ENCODE data around the gene TMEM131. TPM values are rescaled to one million over a fixed set of nuclear protein-coding genes. Genes with fewer than 3 reads are reported as not detected.

Gene TMEM131
- total and polyA plus RNA-seq, 10 of the 15 experiments (the other 5 are each of a cell fraction or from before 2014, with no cell fraction given) = 6.0 to 48.2 (median 23.2) TPM

DNA sequence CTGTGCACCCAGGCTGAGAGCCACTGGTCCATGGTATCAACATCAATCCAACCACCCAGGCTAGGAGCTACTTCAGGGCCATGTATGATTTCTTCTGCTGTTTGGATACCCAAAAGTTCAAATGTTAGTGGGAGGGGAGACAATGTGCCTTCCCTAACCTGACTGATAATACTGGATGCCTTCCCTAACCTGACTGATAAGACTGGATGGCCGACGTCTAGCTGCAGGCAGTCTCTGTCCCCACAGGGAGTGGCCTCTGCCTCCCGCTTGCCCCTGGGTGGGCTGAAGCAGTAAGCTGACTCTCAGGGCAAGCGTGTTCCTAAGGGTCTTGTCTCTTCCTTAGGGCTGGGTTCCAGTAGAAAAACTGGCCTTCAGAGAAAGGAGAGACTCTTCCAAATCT, 216.6 kb downstream of the TMEM131 start (continued):
- TF ChIP-seq, protein P1, sequence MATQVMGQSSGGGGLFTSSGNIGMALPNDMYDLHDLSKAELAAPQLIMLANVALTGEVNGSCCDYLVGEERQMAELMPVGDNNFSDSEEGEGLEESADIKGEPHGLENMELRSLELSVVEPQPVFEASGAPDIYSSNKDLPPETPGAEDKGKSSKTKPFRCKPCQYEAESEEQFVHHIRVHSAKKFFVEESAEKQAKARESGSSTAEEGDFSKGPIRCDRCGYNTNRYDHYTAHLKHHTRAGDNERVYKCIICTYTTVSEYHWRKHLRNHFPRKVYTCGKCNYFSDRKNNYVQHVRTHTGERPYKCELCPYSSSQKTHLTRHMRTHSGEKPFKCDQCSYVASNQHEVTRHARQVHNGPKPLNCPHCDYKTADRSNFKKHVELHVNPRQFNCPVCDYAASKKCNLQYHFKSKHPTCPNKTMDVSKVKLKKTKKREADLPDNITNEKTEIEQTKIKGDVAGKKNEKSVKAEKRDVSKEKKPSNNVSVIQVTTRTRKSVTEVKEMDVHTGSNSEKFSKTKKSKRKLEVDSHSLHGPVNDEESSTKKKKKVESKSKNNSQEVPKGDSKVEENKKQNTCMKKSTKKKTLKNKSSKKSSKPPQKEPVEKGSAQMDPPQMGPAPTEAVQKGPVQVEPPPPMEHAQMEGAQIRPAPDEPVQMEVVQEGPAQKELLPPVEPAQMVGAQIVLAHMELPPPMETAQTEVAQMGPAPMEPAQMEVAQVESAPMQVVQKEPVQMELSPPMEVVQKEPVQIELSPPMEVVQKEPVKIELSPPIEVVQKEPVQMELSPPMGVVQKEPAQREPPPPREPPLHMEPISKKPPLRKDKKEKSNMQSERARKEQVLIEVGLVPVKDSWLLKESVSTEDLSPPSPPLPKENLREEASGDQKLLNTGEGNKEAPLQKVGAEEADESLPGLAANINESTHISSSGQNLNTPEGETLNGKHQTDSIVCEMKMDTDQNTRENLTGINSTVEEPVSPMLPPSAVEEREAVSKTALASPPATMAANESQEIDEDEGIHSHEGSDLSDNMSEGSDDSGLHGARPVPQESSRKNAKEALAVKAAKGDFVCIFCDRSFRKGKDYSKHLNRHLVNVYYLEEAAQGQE (IDR thresholded peaks at IDR 0.05; ENCODE audit: low read depth, low read length) = no peak

DNA sequence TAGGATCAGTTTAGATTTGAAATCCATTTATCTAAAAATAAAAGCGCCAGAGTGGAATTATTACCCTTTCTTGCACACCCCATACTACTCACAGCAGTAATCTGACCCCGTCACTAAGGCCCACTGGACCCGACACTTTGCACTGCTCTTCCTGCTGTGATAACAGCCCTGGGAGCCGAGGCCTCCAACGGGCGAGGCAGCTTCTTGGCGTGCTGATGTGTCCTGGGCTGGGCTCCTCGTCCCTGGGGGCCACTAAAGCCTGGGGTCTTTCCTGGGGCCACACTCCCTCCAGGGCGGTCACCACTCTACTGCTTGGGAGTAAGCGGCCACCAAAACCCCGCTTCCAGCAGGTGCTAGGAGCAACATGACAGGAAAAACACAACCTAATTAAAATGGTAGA, 220.7 kb downstream of the TMEM131 start:
- Histone ChIP-seq H3K79me2 (ENCODE audit: control insufficient read depth, insufficient read depth, low read length) (no peaks in the 10 kb centered on the region), H3K4me3 (no peak overlapping the region), H4K20me1 (ENCODE audit: control insufficient read depth, insufficient read depth) (no peaks in the 10 kb centered on the region), H3K27ac (ENCODE audit: control insufficient read depth, insufficient read depth) (no peak overlapping the region), H3K9me3 (replicated peaks; ENCODE audit: control insufficient read depth, insufficient read depth, low read length) (no peaks in the 10 kb centered on the region), H3K9ac (ENCODE audit: control insufficient read depth, insufficient read depth, low read length) (no peak overlapping the region), H3K27me3 (replicated peaks in 1 of 2; ENCODE audit: control insufficient read depth in 2 of 2, insufficient read depth in 2 of 2, low read length in 1 of 2) (no peaks in the 10 kb centered on the region), H3K36me3 (ENCODE audit: control insufficient read depth in 2 of 2, insufficient read depth in 2 of 2, low read length in 1 of 2) (peaks cover 9 to 11% of the 10 kb centered on the region in 2 experiments), H3K4me2 (ENCODE audit: control insufficient read depth, insufficient read depth) (no peak overlapping the region), H3K4me1 (ENCODE audit: control insufficient read depth, insufficient read depth, low read length) (no peaks in the 10 kb centered on the region), H2AFZ (ENCODE audit: control insufficient read depth, low read depth, low read length) (no peak overlapping the region)
- ATAC-seq (no peak), DNase-seq (ENCODE audit: low read depth, low spot score) (no peak), FAIRE-seq (no peak)
- ChIA-PET CTCF (interaction anchor here (0.5 to 1.7 kb wide), 3 partner anchors 7 to 610 kb away, joined by 3 to 5 read pairs (median 3); no protein-coding TSS in a partner anchor), RAD21 (ENCODE audit: unreplicated experiment) (no interaction called here), POLR2A (no interaction called here), SMC1A (ENCODE audit: uncharacterized antibody, unreplicated experiment) (no interaction called here)
- intact Hi-C loops (cut with micrococcal nuclease; ENCODE audit: unreplicated experiment) (no loop called here), in situ Hi-C loops (cut with MboI) (no loop called here)
- no TSS peak for BruUV-seq (replicated peaks)
- 98% methylated on average over 11 of the region's 11 CpGs for WGBS (ENCODE audit: insufficient coverage, insufficient replicate concordance, low lambda C conversion rate, missing lambda C conversion rate)
- no peak for TF ChIP-seq ZNF384 (IDR thresholded peaks at IDR 0.05; ENCODE audit: borderline replicate concordance, low read depth, low read length)
- TF ChIP-seq YBX1 (IDR thresholded peaks at IDR 0.05) = no peak
- TF ChIP-seq, protein P2, sequence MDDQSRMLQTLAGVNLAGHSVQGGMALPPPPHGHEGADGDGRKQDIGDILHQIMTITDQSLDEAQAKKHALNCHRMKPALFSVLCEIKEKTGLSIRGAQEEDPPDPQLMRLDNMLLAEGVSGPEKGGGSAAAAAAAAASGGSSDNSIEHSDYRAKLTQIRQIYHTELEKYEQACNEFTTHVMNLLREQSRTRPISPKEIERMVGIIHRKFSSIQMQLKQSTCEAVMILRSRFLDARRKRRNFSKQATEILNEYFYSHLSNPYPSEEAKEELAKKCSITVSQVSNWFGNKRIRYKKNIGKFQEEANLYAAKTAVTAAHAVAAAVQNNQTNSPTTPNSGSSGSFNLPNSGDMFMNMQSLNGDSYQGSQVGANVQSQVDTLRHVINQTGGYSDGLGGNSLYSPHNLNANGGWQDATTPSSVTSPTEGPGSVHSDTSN (IDR thresholded peaks at IDR 0.05; ENCODE audit: insufficient replicate concordance, low read depth, low read length) = no peak
- TF ChIP-seq IKZF1 (conservative IDR thresholded peaks at IDR 0.05) = no peak
- no peak for TF ChIP-seq SMC3 (IDR thresholded peaks at IDR 0.05; ENCODE audit: borderline replicate concordance, low read length)
- TF ChIP-seq, protein P1 (IDR thresholded peaks at IDR 0.05; ENCODE audit: low read depth, low read length) = no peak
- no peak for TF ChIP-seq EZH2 (IDR thresholded peaks at IDR 0.05; ENCODE audit: borderline replicate concordance, control insufficient read depth, low read depth, low read length)
- no peak for TF ChIP-seq BRCA1 (IDR thresholded peaks at IDR 0.05; ENCODE audit: low read depth, low read length)
- no peak for TF ChIP-seq CBX3 (IDR thresholded peaks at IDR 0.05; ENCODE audit: borderline replicate concordance, low read depth)
- TF ChIP-seq MTA3 (IDR thresholded peaks at IDR 0.05; ENCODE audit: borderline replicate concordance, low read length) = no peak
- TF ChIP-seq, protein P3, sequence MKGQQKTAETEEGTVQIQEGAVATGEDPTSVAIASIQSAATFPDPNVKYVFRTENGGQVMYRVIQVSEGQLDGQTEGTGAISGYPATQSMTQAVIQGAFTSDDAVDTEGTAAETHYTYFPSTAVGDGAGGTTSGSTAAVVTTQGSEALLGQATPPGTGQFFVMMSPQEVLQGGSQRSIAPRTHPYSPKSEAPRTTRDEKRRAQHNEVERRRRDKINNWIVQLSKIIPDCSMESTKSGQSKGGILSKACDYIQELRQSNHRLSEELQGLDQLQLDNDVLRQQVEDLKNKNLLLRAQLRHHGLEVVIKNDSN (IDR thresholded peaks at IDR 0.05; ENCODE audit: borderline replicate concordance, extremely low read length, insufficient read depth, low read depth, low read length) = no peak
- TF ChIP-seq, protein P4, sequence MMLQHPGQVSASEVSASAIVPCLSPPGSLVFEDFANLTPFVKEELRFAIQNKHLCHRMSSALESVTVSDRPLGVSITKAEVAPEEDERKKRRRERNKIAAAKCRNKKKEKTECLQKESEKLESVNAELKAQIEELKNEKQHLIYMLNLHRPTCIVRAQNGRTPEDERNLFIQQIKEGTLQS (IDR thresholded peaks at IDR 0.05; ENCODE audit: borderline replicate concordance, extremely low read depth, low read depth, low read length) = no peak

Data from GM12878 (cell line).